ENCODE measurements around the gene CHSY3.

CHSY3 gene

DNA sequence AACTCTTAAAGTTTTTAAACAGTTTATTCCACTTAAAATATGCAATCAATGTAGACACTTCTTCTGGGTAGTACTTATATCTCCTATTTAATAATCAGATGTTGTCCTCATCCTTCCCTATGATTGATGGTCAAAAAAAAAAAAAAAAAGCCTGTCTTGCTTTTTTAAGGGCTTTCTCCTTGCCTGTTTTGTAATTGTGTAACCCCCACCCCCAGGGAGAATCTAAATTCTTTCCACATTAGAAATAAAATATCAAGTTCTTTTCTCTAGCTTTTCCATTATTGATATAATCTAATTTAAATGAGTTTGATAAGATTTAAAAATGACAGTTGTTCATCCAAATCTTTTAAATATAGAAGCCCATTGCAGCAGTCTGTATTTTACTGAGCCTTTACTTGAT, 119.7 kb downstream of the CHSY3 start:
- DNase-seq (ENCODE audit: low read depth, low spot score) = no peak

DNA sequence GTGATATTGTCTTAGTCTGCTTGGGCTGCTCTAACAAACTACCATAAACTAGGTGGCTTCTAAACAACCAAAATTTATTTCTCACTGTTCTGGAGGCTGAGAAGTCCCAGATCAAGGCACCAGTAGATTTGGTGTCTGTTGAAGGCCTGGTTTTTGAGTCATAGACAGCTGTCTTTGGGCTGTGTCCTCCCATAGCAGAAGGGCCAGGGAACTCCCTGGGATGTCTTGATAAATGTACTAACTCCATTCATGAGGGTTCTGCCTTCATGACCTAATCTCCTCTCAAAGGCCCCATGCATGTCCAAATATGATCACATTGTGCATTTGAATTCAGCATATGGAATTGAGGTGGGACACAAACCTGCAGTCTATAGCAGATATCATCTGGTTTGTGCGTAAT, 121.2 kb downstream of the CHSY3 start:
- DNase-seq (ENCODE audit: low read depth, low spot score) = no peak

DNA sequence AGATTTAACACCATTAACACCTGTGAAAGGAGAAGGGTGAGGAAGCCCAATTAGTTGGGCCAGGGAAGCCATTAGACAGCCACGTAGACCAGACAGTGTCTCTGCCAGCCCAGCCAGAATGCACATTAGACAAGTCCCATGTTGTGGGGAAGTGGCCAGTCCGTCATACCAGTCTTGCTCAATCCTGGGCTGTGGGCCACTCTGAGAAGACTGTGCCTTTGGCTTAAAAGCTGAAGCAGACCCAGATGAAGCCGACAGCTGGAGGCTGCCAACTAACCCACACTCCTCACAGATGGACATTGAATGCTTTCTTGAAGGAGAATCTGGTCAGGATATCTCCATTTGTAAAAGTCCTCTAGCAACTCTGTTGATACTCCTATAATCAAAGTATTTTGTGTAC, 128.5 kb downstream of the CHSY3 start:
- DNase-seq (ENCODE audit: low read depth, low spot score) = no peak

DNA sequence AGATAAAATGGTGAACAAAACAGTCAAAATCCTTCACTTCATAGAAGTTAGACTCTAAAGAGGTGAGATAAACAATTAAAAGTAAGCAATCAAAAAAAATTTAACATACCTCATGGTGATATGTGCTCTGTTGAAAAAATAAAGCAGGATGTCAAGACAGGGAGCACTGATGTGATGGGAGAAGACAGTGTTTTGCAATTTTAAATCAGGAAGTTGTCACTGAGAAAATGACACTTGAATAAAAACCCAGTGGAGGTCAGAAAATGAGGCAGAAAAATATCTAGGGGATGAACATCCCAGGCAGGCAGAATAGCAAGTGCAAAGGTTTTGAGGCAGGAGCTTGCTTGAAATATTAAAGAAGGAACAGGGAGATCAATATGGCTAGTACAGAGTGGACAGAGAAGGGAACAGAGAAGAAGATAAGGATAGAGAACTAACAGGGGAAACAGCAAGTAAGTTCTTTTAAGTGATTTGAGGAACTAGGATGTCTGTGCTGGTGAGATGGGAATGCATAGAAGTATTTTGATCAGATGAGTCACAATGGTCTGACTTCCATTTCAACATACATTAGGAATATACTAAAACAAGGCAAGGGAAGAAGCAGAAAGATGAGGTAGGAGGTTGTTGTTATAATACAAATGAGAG, 130.4 kb downstream of the CHSY3 start:
- DNase-seq (ENCODE audit: low read depth, low spot score) = no peak

DNA sequence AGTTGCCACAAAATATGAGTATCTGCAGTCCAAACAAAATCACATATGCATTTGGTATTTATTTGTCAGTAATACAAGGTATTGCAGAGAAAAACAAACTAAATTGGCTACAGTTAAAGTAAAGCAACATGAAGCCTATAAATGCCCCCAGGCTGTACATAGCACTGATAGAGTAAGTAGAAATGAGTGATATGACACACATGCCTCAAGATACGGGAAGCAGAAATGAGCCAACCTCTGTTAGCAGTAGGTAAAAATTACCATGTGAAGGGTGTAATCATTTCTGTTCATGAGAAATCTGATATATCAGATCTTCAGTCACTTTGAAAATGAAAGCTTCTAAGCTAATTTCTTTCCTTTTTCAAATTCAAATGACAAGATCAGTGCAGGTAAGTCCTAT, 131.1 kb downstream of the CHSY3 start:
- DNase-seq (ENCODE audit: low read depth, low spot score) = no peak

DNA sequence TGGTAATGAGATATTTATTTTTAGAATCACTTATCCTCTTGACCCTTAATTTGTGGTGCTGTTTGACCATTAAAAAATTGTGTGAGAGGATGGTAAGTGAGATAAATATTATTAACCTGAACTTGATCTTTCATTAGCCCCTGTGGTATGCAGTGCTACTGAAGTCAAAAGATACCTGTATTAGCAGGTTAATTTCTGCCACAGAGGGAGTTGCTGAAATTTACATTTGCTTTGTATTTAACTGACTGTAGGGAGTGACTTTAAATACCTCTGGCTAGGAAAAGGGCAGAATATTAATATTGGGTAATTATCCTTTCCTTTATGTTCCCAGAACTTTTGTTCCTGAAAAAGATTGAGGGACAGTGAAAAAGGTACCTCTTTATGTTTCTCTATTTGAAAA, 133.6 kb downstream of the CHSY3 start:
- DNase-seq (ENCODE audit: low read depth, low spot score) = no peak

DNA sequence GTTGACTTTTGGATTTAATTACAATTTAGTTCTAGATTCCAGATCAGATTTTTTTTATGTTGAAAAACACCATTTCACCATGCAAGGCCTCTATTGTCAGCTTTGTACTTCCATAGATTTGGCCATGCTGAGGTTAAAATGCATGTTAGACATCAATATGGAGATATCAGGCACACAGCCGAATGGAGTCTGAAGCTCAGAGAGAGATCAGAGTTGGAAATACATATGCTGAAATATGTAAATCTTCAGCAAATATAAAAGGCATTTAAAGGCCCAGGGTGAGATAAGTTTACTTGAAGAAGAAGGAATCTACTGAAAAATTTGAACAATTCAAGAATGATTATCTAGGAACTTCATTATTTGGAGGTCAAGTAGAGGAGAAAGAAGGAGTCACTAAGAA, 139.6 kb downstream of the CHSY3 start:
- no peak for DNase-seq (ENCODE audit: low read depth, low spot score)

DNA sequence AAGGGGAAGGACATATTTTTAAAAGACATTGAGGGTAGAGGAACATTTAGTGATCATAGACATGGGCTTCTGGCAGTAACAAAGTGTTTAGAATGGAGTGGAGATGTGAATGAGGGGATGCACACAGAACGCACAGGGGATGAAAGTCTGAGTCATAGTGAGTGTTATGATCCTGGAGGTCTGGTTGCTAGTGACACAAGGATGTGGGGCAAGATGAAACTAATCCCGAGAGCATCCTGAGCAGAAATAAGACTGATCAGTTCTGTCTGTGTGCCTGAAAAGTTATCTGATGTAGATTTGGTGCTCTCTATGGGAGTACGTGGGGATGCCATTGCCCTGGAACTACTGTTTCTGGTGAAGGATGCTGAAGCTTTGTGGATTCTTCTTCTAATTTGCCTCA, 141.1 kb downstream of the CHSY3 start:
- DNase-seq (ENCODE audit: low read depth, low spot score) = no peak

DNA sequence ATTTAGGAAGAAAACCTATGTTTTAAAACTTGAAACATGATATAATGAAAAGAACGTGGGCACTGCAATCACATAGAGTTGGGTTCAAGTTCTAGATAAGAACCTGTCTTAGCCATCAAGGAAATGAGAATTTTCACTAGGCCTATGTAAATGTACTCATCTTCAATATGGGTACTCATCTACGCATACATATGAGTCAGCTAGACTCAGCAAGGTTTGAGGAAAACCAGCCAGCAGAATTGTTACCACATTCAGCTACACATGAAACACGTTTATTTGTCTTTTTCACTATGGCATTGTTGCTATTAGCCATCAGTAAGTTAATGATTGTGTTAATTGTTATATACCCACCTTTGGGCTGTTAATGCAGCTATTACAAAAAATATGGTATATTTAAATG, 146.3 kb downstream of the CHSY3 start:
- no peak for DNase-seq (ENCODE audit: low read depth, low spot score)

DNA sequence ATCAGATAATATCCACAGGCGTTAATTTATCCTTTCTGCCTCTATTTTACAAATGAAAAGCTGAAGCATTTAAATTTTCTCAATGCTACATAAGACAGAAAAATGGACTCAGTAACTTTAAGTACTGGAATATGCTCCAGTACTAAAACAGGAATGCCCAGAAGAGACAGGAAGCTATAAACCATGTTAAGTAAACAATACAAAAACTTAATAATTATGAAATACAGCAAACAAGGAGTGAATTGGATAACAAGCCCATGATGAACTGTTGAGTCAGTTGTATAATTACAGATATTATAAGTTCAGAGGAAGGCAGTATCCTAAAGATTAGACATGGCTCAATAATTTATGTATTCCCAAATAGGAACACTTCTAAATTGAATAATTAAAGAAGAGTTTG, 148.5 kb downstream of the CHSY3 start:
- DNase-seq (ENCODE audit: low read depth, low spot score) = no peak

DNA sequence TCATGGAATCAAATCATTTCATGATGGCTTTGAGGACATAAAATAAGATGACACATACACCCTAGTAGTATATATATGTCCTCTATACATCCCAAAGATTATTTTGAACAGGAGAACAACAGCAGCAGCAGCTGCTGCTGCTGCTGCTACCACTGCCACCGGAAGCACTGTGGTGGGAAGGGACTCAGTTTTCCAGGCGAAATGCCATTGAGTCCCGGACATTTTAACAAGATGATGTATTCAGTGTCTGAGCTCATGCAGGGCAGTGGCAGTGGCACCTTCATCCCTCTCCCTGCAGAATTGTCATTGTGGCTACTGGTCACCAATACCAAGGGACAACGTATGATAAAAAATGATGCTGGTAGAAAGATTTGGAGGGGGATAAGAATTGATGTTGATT, 151.3 kb downstream of the CHSY3 start:
- no peak for DNase-seq (ENCODE audit: low read depth, low spot score)

DNA sequence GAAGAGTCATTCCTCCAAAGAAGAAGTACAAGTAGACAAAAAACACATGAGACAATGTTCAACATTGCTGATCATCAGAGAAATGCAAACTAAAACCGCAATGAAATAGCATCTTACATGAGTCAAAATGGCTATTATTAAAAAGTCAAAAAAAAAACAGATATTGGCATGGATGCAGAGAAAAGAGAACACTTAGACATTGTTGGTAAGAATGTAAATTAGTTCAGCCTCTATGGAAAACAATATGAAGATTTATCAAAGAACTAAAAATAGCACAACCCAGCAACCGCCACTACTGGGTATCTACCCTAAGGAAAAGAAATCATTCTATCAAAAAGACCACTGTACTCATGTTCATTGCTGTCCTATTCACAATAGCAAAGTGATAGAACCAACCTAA, 157.5 kb downstream of the CHSY3 start:
- DNase-seq (ENCODE audit: low read depth, low spot score) = no peak

DNA sequence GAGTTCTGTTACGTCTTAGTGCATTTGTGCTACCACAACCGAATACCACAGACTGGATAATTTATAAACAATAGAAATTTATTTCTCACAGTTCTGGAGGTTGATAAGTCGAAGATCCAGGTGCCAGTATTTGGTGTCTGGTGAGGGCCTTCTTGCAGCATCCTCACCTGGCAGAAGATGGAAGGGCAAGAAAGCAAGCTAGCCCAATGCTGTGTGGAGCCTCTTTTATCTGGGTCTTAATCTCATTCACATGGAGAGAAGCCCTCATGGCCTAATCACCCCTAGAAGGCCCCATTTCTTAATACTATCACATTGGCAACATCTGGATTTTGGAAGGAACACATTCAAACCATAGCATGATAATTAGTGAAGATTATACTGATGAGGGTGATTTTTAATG, 159.3 kb downstream of the CHSY3 start:
- DNase-seq (ENCODE audit: low read depth, low spot score) = no peak

DNA sequence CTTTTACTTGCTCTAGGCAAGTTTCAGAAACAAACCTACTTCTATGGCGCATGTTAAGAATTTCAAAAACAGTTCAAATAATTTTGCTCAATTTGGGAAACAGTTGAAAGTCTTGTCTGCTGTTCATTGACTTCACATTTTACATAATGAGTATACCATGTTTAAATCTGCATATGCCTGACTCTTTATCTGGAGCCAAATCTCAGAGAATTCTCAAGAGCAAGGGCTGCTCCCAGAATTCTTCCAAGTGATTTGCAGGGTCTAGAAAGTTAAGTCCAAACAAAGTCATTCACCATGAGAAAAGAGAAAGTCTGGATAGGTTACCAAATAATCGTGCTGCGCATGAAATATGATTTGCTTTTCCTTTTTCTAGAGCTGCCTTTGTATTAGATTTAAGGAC, 160.2 kb downstream of the CHSY3 start:
- no peak for DNase-seq (ENCODE audit: low read depth, low spot score)

DNA sequence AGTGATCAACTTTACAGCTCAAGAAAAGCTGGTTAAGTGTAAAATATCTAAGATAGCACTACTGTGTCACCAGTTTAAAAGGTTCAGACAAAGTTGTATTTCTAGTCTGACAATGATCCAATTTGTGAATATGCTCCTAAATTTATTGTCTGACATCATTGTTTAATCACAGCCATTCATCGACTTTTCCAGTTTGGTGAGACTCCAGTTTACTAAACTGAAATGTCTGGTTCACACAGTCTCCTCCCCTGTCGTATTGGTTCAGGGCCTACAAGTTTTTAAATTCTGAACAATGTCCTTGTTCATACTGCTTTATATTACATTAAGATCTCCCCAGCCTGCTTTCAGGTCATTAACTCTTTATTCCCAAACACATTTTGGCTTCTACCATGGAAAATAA, 161.4 kb downstream of the CHSY3 start:
- DNase-seq (ENCODE audit: low read depth, low spot score) = no peak

DNA sequence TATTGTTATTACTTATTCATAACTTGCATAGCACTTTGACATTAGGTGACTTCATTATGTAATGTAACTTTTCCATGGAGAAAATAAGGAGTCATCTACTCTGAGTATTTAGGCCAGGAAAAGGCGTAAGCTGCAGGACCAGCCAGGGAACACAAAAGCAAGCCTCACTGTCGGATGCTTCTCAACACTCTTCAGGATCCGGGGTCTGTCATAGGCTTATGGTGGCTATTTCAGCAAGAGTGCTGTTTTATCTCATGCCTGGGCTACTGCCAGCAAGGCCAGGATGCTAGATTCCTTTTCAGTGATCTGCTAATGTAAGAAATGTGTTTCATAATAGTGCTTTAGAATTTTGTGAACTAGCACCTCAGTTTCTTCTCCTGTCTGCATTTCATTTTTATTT, 162.4 kb downstream of the CHSY3 start:
- no peak for DNase-seq (ENCODE audit: low read depth, low spot score)

DNA sequence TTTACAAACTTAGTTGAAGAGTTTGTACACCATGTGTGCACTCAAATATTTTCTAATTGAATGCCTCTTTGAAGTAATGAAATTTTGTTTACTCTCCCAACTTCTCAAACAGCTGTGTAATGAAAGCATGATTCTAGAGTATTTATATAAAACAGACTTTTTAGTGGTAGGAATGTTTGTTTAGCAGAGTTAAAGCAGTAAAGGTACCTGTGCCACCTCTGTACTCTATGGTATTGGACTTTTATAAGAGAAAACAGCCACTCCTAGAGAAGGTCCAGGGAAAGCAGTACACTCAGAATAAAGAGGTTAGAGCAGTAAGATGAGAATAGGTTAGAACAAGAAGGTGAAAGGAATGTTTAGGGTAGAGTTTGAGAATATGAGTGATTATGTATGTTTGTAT, 163.1 kb downstream of the CHSY3 start:
- DNase-seq (ENCODE audit: low read depth, low spot score) = no peak

DNA sequence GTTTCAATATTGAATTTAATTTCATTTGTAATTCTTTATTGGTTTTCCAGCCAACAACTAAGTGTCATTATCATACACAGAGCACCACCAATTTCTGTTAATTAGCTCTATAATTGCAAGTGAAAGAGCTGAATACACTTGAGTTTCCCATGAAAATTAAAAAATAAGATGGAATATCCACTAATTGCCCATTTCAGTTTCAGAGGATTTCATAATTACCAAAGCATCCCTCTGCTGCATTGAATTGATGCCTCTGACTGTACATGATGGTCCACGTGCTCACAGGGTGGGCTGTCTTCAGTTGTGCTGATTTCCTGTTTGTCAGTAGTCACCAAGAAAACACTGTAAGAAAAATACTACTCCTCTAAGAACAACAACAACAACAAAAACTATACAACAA, 163.8 kb downstream of the CHSY3 start:
- no peak for DNase-seq (ENCODE audit: low read depth, low spot score)

DNA sequence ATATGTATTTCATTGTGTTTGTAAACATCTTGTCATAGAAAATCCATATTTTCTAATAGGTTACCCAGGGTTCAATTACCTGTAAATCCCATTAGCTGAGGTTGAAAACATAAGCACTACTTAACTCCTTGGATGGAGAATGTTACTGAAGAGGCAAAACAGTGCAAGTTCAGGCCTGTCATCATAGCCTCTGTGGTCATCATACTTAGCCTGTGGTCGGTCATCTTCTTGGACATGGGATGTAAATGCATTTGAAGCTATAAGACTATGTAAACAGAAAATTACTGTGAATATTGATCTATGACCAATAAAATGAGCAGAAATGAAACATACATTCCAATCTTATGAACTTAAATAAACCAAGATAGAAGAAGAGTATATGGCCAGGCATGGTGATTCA, 164.7 kb downstream of the CHSY3 start:
- DNase-seq (ENCODE audit: low read depth, low spot score) = no peak

DNA sequence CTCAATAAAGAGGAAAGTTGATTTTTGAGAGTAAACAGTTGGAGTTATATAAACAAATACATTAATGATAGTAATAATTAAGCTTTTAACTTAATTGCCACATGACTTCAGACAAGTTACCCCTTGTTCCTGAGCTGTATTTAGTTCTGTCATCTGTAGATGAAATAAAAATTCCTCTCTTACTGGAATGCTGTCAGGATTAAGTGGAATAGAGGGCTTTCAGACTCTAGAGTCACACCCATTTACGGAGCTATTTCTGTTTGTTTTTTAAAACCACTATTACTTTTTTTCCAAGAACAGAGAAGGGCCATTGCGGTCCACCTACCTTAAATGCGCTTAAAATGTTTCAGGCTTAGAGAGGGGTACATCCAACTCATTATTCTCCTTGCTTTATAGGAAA, 170.6 kb downstream of the CHSY3 start:
- no peak for DNase-seq (ENCODE audit: low read depth, low spot score)

DNA sequence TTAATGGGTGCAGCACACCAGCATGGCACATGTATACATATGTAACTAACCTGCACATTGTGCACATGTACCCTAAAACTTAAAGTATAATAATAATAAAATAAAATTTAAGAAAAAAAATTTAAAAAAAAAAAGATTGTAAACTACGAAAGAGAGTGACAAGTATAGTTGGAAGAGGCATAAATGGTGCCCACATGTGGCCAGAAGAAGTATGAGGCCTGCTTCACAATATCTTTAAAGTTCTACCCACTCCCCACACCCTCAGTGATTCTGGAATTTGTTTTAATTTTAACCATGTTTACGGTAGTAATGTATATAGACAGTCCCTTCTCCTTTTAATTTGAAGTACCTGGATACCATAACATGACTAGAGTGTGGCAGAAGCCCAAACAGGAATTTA, 172.7 kb downstream of the CHSY3 start:
- no peak for DNase-seq (ENCODE audit: low read depth, low spot score)

DNA sequence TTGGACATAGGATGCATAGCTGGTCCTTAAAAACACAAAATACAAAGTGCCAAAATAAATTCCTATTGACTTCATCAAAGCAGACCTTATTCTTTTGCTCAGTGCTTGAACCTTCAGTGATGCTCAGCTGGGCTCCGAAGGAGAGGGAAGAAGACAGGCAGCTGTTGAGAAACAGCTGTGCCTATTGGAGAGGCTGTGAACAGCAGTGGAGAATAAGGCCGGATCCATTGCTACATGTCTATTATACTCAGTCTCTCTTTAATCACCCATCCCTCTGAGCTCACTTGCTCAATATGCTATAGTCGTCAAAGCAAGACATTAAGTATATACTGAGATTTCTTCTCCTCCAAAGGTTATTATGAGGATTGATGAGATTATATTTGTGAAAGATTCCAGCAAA, 174.4 kb downstream of the CHSY3 start:
- DNase-seq (ENCODE audit: low read depth, low spot score) = no peak

DNA sequence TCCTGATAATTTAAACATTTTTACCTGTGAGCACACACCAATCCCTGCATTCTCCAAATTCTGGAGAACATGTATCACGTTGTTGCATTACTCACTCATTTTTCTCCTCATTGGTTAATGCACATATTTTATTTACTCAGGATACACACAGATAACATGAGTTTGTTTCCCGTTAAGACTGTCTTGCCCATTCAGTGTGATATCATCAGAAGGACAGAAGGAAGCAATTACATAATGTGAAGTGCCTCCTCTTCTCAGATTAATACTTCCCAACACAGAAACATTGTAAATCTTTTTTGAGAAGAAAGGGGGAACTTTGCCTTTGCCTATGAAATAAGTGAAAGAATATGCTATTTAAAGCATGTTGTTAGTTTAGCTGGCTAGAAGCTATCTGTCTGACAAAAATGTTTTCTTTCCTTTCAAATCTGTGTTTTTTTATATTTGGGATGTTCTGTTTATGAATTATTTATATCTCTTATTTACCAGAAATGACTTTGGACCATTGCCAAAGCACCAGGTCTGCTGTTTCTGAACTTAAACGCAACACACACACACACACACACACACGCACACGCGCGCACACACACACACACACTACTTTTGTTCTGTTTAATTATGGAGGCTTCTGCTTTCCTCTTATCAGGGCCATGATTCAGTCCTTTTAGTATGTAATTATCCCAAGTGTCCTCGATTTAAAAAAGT, 186.5 kb downstream of the CHSY3 start:
- no peak for DNase-seq (ENCODE audit: low read depth, low spot score)

DNA sequence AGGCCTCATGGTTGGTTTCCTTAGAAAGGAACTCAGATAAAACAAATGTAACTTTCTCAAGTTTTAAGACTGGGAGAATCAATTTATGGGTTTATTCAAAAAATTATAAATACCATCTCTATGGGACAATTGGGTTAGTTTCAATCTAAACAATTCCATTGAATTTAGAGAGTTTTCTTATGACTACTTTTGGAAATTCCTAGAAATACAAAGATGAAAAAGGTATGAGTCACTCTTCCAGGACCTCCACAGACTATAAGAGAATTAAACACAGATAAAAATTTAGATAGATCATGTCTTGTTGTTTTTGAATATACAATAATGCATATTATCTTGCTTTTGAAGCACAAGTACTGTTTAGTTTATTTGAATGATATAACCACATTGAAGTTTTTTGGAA, 188.7 kb downstream of the CHSY3 start:
- no peak for DNase-seq (ENCODE audit: low read depth, low spot score)

All from activated CD4-positive, CD25-positive, alpha-beta regulatory T cell treated with anti-CD3 and anti-CD28 coated beads, Interleukin-2, amount 50 U/mL, for 16 hours (primary cell).